Astrocyte (in vitro differentiated cells and primary cell): ENCODE measurements around the gene FAM149B1.

Experiments used
- CTCF ChIP-seq: IDR thresholded peaks from 2 replicates; pipeline ENCODE4 v1.5.1; 2011; ENCODE audit warnings: low read depth, mild to moderate bottlenecking, inconsistent platforms, low read length, moderate library complexity; ENCODE audit not compliant: insufficient read depth
- EZH2 ChIP-seq: IDR thresholded peaks from 2 replicates; pipeline ENCODE4 v1.6.1; 2012; ENCODE audit warnings: mild to moderate bottlenecking, low read length, inconsistent platforms; ENCODE audit not compliant: insufficient read depth

GRCh38 chr10:73261362-73261995 lies 93.6 kb downstream of the FAM149B1 start:
- TF ChIP-seq CTCF (no peak), EZH2 (no peak)
